HCEC 1CT (cell line): ENCODE results near the gene RSAD2.
"Not testable (repeated sequence)": the region's sequence is repeated elsewhere in the genome, so short reads cannot be mapped to it uniquely, and the experiment has no call there.

ENCODE experiments used
- DNase-seq: peaks from one replicate; pipeline ENCODE4 v3.0.0-alpha.2; 2017

The RSAD2 gene

GRCh38 chr2:6865346-6866274 lies 12.0 kb upstream of the RSAD2 start, which contains the start of gene CMPK2:
CMPK2 (minus strand) TSS chr2:6865907; CDS start chr2:6865696, 211 bp downstream.
- DNase-seq = no peak

DNA sequence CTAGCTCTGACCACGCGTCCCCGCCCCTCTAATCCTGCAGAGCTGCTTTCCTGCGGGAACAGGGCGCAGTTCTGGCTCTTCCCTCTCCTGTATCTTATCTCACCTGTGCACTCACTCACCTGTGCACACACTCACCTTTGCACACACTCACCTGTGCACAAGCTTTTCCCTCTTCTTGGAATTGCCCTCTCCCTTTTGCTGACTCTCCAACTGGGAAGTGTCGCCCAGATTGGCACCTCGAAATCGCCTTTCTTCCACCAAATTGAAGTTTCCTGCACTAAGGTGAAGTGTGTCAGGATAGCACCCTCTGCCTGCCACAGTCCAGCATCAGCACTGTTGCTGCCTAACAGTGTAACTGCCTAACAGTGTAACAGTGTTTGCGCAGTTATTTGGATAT lies 11.3 kb upstream of the RSAD2 start:
- DNase-seq = no peak

- DNase-seq = no peak
These were observed 10.6 kb upstream of the RSAD2 start for GRCh38 chr2:6866982-6867381.

DNA sequence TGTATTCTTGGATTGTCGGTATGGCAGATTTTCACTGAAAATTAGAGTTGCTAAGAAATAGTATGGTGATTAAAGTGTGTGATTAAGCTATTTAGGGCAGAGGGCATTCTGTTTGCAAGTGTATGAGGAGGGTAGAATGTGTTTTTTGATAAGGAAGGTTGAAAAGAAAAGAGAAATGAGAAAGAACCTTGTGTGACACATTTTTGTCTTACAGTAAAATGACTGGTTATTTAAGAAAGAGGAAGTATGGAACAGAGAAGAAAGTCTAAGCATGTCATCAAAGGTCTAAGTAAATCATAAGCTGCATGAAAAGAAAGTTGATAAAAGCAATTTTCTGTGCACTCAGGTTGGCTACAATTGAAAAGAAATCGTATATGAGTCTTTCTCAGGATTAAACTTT lies 5.2 kb upstream of the RSAD2 start:
- DNase-seq = no peak

GRCh38 chr2:6874032-6874431 lies 3.5 kb upstream of the RSAD2 start:
- no peak for DNase-seq

GRCh38 chr2:6876309-6876708 lies 1.3 kb upstream of the RSAD2 start:
- DNase-seq = no peak

GRCh38 chr2:6878549-6878948 lies 972 bp downstream of the RSAD2 start:
- no peak for DNase-seq

DNA sequence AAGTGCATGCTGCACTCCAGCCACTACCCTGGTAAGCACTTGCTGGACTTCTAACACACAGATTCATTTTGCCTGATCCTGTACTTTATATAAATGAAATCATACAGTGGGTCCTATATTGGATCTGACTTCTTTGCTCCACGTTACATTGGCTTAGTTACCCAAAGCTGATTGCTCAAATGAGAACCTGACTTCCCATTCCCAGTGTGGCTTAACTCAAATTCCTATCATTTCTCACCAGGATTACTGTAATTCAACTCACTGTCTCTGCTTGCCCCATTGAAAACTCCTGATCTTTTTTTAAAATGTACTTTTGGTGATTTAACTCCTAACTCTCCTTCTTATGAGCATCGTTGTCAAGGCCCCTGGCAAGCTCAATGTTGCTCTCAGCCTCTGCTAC lies 1.4 kb downstream of the RSAD2 start:
- DNase-seq = no peak

DNA sequence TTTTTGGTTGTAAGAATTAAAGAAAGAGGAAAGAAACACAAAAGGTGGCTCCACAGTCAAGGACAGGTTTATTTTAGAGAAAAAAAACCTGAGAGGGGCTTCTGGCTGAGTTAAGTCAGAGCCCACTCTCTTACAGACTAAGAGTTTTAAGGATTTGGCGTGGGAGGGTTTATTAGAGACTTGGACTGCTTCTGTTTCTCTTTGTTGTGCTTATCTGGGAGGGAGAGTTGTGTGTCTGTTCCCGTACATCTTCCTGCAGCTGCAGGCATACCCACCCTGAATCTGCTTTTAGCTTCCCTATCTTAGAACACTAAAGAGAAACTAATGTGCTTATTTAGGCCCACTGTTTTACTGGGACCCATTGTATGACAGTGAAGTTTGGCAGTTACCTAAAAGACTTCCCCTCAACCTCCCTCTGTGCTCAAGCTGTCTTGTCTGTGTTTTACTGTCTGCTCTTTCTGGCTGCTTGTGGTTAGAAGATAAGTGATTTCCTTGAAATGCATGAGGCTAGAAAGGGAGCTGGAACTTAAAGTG lies 2.7 kb downstream of the RSAD2 start:
- DNase-seq = no peak

DNA sequence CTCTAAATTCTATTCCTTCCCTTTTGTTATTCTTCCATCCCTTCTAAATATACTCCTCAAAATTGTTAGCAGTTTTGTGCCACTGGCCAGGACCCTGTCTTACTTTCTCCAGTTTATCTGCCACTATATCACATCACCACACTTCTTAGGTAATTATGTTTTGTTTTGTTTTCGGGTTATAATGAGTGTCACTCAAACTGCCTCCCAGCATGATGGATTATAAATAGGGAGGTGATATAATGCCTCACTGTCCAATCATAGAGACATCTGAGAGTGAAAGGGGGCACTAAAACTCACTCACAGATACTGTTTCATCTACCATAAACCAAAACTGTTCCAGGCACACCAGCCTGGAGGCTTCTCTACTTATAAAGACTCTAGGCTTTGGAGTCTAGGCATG lies 3.5 kb downstream of the RSAD2 start:
- no peak for DNase-seq

- DNase-seq = no peak
These were observed 3.9 kb downstream of the RSAD2 start for GRCh38 chr2:6881516-6881915.

DNA sequence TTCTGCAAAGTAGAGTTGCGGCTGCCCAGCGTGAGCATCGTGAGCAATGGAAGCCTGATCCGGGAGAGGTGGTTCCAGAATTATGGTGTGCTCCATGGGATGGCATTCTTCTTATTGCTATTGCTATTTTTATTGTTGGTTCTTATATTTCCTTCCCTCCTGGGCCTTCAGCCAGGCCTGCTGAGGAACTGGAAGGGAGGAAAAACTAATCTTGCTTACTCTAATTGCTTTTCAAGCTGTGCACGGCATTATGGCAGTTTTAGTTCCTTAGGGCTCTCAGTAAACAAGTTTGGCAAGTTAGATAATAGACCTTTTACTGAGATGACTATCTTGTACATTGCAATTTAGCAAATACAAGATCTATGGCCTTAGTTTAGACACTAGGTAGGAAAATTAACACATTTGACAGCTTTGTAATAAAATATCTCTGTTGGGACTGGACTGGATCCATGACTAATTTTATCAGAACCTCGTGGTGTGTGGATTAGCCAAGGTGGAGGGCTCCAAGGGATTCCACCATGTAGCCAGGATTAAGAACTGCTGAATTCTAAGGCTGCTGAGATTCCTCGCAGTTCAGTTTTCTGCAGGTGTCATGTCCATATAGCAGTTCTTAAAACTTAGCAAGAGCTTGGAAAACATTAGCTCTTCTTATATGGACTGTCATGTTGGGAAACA lies 6.0 kb downstream of the RSAD2 start:
- no peak for DNase-seq

GRCh38 chr2:6885551-6885950 lies 8.0 kb downstream of the RSAD2 start:
- no peak for DNase-seq

GRCh38 chr2:6885968-6886367 lies 8.4 kb downstream of the RSAD2 start:
- no peak for DNase-seq

DNA sequence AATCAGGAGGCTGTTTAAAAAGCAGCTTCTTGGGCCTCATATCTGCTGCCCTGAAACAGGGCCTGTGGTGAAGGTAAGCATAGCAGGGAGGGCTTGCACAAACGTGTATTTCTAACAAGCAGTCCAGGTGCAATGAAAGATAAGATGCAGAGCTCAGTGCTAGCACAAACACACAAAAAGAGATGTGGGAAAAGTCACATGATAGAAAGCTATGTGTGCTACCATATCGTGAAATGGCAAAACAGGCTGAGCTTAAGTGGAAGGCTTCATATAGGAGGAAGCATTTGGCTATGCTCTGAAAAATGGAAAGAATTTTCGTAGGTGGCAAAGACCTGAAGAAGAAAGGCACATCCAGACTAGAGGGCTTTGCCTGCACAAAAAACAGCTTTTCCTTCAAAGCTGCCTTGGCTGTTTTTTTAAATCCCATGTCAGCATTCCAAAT lies 10.2 kb downstream of the RSAD2 start:
- DNase-seq = no peak

GRCh38 chr2:6888724-6889123 lies 11.1 kb downstream of the RSAD2 start:
- DNase-seq = no peak

- DNase-seq = no peak
These were observed 16.4 kb downstream of the RSAD2 start for GRCh38 chr2:6893876-6894482.

- DNase-seq = no peak
These were observed 19.6 kb downstream of the RSAD2 start for GRCh38 chr2:6896930-6897759.

- not testable (repeated sequence) for DNase-seq
These were observed 25.0 kb downstream of the RSAD2 start for GRCh38 chr2:6902581-6902980.

DNA sequence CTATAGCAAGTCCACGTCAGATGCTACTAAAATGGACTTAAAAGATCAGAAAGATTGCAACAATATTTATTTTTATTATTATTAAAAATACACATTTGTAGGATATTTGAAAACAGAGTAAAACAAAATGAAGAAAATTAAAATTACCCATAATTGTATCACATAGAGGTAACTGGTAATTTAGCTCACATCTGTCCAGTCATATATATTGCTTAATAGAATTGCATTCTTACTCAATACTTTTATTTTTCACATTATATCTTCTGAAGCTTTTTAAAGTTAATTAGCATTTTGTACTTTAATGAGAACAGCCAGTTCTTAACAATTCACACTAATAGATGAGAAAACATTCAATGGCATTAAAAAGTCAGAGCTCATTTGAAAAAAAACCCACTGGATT lies 28.1 kb downstream of the RSAD2 start:
- DNase-seq = no peak

DNA sequence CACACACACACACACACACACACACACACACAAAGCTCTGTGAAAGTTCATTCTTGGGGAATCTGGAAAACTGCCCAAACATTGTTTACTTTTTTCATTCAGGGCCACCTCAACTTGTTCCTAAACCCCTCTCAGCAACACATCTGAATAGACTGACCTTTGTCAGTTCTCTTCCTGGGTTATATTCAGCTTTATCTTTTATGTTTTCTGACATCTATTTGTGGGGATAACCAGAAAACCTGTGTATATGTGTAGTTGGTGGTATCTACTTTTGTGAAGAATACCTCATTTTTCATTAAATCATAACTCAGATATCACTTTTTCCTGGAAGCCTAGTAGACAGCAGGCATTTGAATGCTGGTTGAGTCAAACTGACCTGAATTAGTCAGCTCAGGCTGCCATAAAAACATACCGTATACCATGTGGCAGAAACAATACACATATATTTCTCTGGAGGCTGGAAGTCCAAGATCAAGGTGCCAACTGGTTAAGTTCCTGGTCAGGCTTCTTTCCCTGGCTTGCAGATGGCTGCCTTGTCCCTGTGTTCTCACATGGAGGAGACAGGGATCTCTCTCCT lies 28.7 kb downstream of the RSAD2 start:
- DNase-seq = no peak

DNA sequence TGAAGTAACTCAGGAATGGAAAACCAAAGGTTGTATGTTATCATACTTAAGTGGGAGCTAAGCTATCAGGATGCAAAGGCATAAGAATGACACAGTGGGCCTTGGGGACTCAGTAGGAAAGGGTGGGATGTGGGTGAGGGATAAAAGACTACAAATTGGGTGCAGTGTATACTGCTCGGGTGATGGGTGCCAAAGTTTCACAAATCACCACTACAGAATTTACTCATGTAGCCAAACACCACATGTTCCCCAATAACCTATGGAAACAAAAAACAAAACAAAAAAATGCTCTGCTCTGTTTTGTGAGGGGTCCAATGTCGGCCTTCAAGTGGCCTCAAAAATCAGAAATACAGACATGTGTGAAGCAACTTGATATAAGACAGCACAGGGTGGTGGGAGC lies 30.7 kb downstream of the RSAD2 start:
- no peak for DNase-seq
